IMR-90 (cell line): ENCODE data around the gene TANGO6. TPM values are rescaled to one million over a fixed set of nuclear protein-coding genes. Genes with fewer than 3 reads are reported as not detected.

Source experiments
- ATAC-seq: fragments of 200-7000 bp; cut with Tn5 transposase; 2 replicates; pipeline ENCODE4 v1.9.1; 2020; ENCODE audit warnings: low read depth, mild to moderate bottlenecking, moderate library complexity
- BruUV-seq: library from RNA; stranded (reverse); fragments of 400-500 nt; replicated peaks from 2 replicates; lab custom pipeline; 2021; lab: Mats Ljungman, UMichigan
- CTCF ChIA-PET: fragments of 300-600 bp; formaldehyde crosslinking; extraction: SDS; loops from one replicate; lab custom pipeline; 2021; ENCODE audit warnings: antibody characterized with exemption; lab: Yijun Ruan, JAX
- POLR2A ChIA-PET: fragments of 300-600 bp; sonication (Branson Sonifier 250); formaldehyde crosslinking; loops from one replicate; lab custom pipeline; 2022; ENCODE audit warnings: antibody characterized with exemption; ENCODE audit not compliant: unreplicated experiment; lab: Charles Lee
- DNase-seq: peaks from one replicate; pipeline ENCODE4 v3.0.0; 2013
- H2AFZ ChIP-seq: replicated peaks from 2 replicates; pipeline ENCODE3; 2013; ENCODE audit warnings: low read length, mild to moderate bottlenecking; ENCODE audit not compliant: poor library complexity
- H2AK5ac ChIP-seq: 2 replicates; pipeline ENCODE4 v1.6.1; 2013; ENCODE audit warnings: low read depth, low read length, inconsistent platforms
- H2AK9ac ChIP-seq: replicated peaks from 2 replicates; pipeline ENCODE3; 2013; ENCODE audit warnings: mild to moderate bottlenecking, low read depth, low read length, moderate library complexity; ENCODE audit not compliant: poor library complexity
- H2BK120ac ChIP-seq: 2 replicates; pipeline ENCODE4 v1.6.1; 2013; ENCODE audit warnings: low read depth, low read length, inconsistent platforms
- H2BK15ac ChIP-seq: 3 replicates; pipeline ENCODE4 v1.6.1; 2013; ENCODE audit warnings: low read depth, low read length, inconsistent platforms
- H2BK20ac ChIP-seq: 2 replicates; pipeline ENCODE4 v1.6.1; 2013; ENCODE audit warnings: low read depth, mild to moderate bottlenecking, inconsistent platforms, low read length, moderate library complexity
- H2BK5ac ChIP-seq: 2 replicates; pipeline ENCODE4 v1.6.1; 2013; ENCODE audit warnings: mild to moderate bottlenecking, low read depth, low read length, inconsistent platforms; ENCODE audit not compliant: poor library complexity, severe bottlenecking
- H3K14ac ChIP-seq: replicated peaks from 2 replicates; pipeline ENCODE4 v1.6.1; 2013; ENCODE audit warnings: low read depth, low read length, inconsistent platforms
- H3K18ac ChIP-seq: 2 replicates; pipeline ENCODE4 v1.6.1; 2013; ENCODE audit warnings: low read depth, low read length, control low read depth
- H3K23ac ChIP-seq: 2 replicates; pipeline ENCODE4 v1.6.1; 2013; ENCODE audit warnings: low read depth, low read length, inconsistent platforms
- H3K27ac ChIP-seq: 2 replicates; pipeline ENCODE4 v1.5.1; 2013; ENCODE audit warnings: mild to moderate bottlenecking, control low read depth, low read length; ENCODE audit not compliant: insufficient read depth
- H3K27me3 ChIP-seq: 2 replicates; pipeline ENCODE4 v1.6.1; 2013; ENCODE audit warnings: low read length; ENCODE audit not compliant: control insufficient read depth, insufficient read depth
- H3K36me3 ChIP-seq: 2 replicates; pipeline ENCODE4 v1.6.1; 2013; ENCODE audit warnings: low read length, mixed read lengths; ENCODE audit not compliant: control insufficient read depth, insufficient read depth
- H3K4ac ChIP-seq: 2 replicates; pipeline ENCODE4 v1.6.1; 2013; ENCODE audit warnings: low read depth, low read length, inconsistent platforms
- H3K4me1 ChIP-seq: 2 replicates; pipeline ENCODE4 v1.6.1; 2013; ENCODE audit warnings: low read length, mixed read lengths; ENCODE audit not compliant: control insufficient read depth, insufficient read depth
- H3K4me2 ChIP-seq: 2 replicates; pipeline ENCODE4 v1.6.1; 2013; ENCODE audit warnings: low read depth, mild to moderate bottlenecking, control low read depth, low read length, moderate library complexity
- H3K4me3 ChIP-seq: 2 replicates; pipeline ENCODE4 v1.5.1; 2013; ENCODE audit warnings: low read depth, mild to moderate bottlenecking, control low read depth, low read length, moderate library complexity; ENCODE audit not compliant: insufficient read depth
- H3K56ac ChIP-seq: 2 replicates; pipeline ENCODE4 v1.6.1; 2013; ENCODE audit warnings: low read length, inconsistent platforms; ENCODE audit not compliant: insufficient read depth; ENCODE audit errors: extremely low read depth
- H3K79me1 ChIP-seq, 2 experiments: 2 replicates each; pipeline ENCODE4 v1.6.1; 2013; ENCODE audit warnings: low read length in 2 of 2, inconsistent platforms in 1 of 2, low read depth in 1 of 2
- H3K9ac ChIP-seq: 2 replicates; pipeline ENCODE4 v1.6.1; 2013; ENCODE audit warnings: low read depth, low read length, control low read depth
- H3K9me1 ChIP-seq: 2 replicates; pipeline ENCODE4 v1.6.1; 2013; ENCODE audit warnings: low read length, inconsistent platforms; ENCODE audit not compliant: insufficient read depth
- H3K9me3 ChIP-seq: 2 replicates; pipeline ENCODE4 v1.6.1; 2013; ENCODE audit warnings: low read length; ENCODE audit not compliant: control insufficient read depth, insufficient read depth
- H4K20me1 ChIP-seq: 2 replicates; pipeline ENCODE4 v1.6.1; 2013; ENCODE audit warnings: low read length, inconsistent platforms; ENCODE audit not compliant: insufficient read depth
- H4K5ac ChIP-seq: 2 replicates; pipeline ENCODE4 v1.6.1; 2013; ENCODE audit warnings: mild to moderate bottlenecking, low read depth, low read length, control low read depth
- H4K8ac ChIP-seq, 2 experiments: 2 replicates each; pipeline ENCODE4 v1.6.1; 2013; ENCODE audit warnings: low read depth in 2 of 2, low read length in 2 of 2, control low read depth in 1 of 2, inconsistent platforms in 1 of 2
- H4K91ac ChIP-seq: 2 replicates; pipeline ENCODE4 v1.6.1; 2013; ENCODE audit warnings: low read depth, low read length, inconsistent platforms; ENCODE audit not compliant: insufficient read depth
- BHLHE40 ChIP-seq: fragments of 150-350 bp; IDR thresholded peaks from 2 replicates; pipeline ENCODE4 v1.6.1; 2016; ENCODE audit warnings: mild to moderate bottlenecking, low read depth, low read length
- CEBPB ChIP-seq: IDR thresholded peaks from 2 replicates; pipeline ENCODE4 v1.6.1; 2012; ENCODE audit warnings: low read depth, low read length, improper control_type of control experiment
- CHD1 ChIP-seq: IDR thresholded peaks from 2 replicates; pipeline ENCODE4 v1.6.1; 2012; ENCODE audit warnings: low read depth, low read length, improper control_type of control experiment
- FOS ChIP-seq: fragments of 150-350 bp; IDR thresholded peaks from 2 replicates; pipeline ENCODE4 v1.6.1; 2016; ENCODE audit warnings: low read depth, low read length
- MAFK ChIP-seq: IDR thresholded peaks from 2 replicates; pipeline ENCODE4 v1.6.1; 2012; ENCODE audit warnings: low read depth, low read length, improper control_type of control experiment
- MAZ ChIP-seq: IDR thresholded peaks from 2 replicates; pipeline ENCODE4 v1.6.1; 2012; ENCODE audit warnings: low read depth, mild to moderate bottlenecking, low read length, improper control_type of control experiment, moderate library complexity, borderline replicate concordance
- MXI1 ChIP-seq: IDR thresholded peaks from 2 replicates; pipeline ENCODE4 v1.6.1; 2012; ENCODE audit warnings: low read depth, mild to moderate bottlenecking, low read length, moderate library complexity, borderline replicate concordance
- NFE2L2 ChIP-seq: fragments of 150-350 bp; IDR thresholded peaks from 2 replicates; pipeline ENCODE4 v1.6.1; 2016; ENCODE audit warnings: low read depth, mild to moderate bottlenecking, low read length
- POLR2A ChIP-seq: IDR thresholded peaks from 2 replicates; pipeline ENCODE4 v1.6.1; 2012; ENCODE audit warnings: mild to moderate bottlenecking, low read depth, low read length
- RAD21 ChIP-seq: IDR thresholded peaks from 2 replicates; pipeline ENCODE4 v1.6.1; 2012; ENCODE audit warnings: low read length, improper control_type of control experiment
- RCOR1 ChIP-seq: IDR thresholded peaks from 2 replicates; pipeline ENCODE4 v1.6.1; 2012; ENCODE audit warnings: mild to moderate bottlenecking, low read length, improper control_type of control experiment; ENCODE audit not compliant: insufficient replicate concordance
- RFX5 ChIP-seq: IDR thresholded peaks from 2 replicates; pipeline ENCODE4 v1.8.0; 2012; ENCODE audit warnings: low read depth, mild to moderate bottlenecking, low read length, moderate library complexity
- SMC3 ChIP-seq: fragments of 150-350 bp; IDR thresholded peaks from 2 replicates; pipeline ENCODE4 v1.6.1; 2016; ENCODE audit warnings: low read depth, mild to moderate bottlenecking, antibody characterized with exemption, low read length, moderate library complexity
- WGBS, 2 experiments: methylation state at CpG; one replicate each; pipeline versions ENCODE4 v1.1.5 to v1.1.7; 2013; ENCODE audit warnings: missing lambda C conversion rate in 2 of 2; ENCODE audit not compliant: insufficient read length in 1 of 2; ENCODE audit errors: extremely low coverage in 2 of 2; 5-methylcytosine and 5-hydroxymethylcytosine counted together
- dilution Hi-C: fragments of 300-500 bp; cut with HindIII; formaldehyde crosslinking; loops from one replicate; pipeline ENCODE4 v1.14.3; 2018; ENCODE audit warnings: low sequenced_read_pairs; ENCODE audit not compliant: unreplicated experiment
- in situ Hi-C: fragments of 300-500 bp; cut with MboI; formaldehyde crosslinking; loops from 3 replicates; pipeline ENCODE4 v1.14.3; 2019; ENCODE audit warnings: low sequenced_read_pairs, inconsistent platforms, mixed read lengths
- intact Hi-C: fragments of 100-400 bp; cut with micrococcal nuclease; formaldehyde crosslinking; loops from 2 replicates; pipeline ENCODE4 v1.10.0; 2022
- polyA plus RNA-seq, 3 experiments: library from polyadenylated mRNA; depleted of rRNA; stranded (reverse); fragments of >200 nt; gene quantifications; 2 replicates each; pipeline ENCODE4 v1.2.3, GENCODE V29; 2012; ENCODE audit warnings: low replicate concordance in 1 of 3
- total RNA-seq: library from RNA; depleted of rRNA; stranded (reverse); fragments of >200 nt; gene quantifications from 2 replicates; pipeline ENCODE4 v1.2.3, GENCODE V29; 2012
- TF ChIP-seq, protein P1 (sequence below): fragments of 150-350 bp; IDR thresholded peaks from 2 replicates; pipeline ENCODE4 v1.6.1; 2016; ENCODE audit warnings: low read depth, mild to moderate bottlenecking, low read length, moderate library complexity, borderline replicate concordance
- TF ChIP-seq, protein P2 (sequence below): conservative IDR thresholded peaks from 2 replicates; pipeline ENCODE4 v1.5.1; 2012; ENCODE audit warnings: mild to moderate bottlenecking, low read depth, low read length, improper control_type of control experiment
- TF ChIP-seq, protein P3 (sequence below): fragments of 150-350 bp; IDR thresholded peaks from 2 replicates; pipeline ENCODE4 v1.6.1; 2017; ENCODE audit warnings: mild to moderate bottlenecking, antibody characterized with exemption, low read length, low read depth

Gene TANGO6
- total and polyA plus RNA-seq, 2 of the 4 experiments (the other 2 are of a cell fraction), result 6.7 to 22.4 TPM

DNA sequence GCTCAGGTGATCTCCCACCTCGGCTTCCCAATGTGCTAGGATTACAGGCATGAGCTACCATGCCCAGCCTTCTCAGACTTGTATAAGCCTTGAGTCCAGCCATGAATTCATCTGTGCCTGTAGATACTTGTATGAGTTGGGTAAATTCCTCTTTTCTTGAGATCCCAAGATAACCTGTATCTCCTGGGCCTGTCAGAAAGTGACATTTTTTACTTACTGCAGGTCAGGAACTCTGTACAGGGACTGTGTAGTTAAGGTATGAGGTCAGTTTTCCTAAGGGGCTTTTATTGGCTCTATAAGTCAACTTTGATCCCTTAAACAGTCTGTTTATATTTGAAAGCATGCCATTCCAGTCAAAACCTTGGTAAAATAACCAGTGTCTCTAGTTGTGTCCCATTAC, 155.8 kb downstream of the TANGO6 start:
- ATAC-seq (no peak), DNase-seq (no peak)
- H3K4me3 ChIP-seq, result no peak overlapping the region
- no peaks in the 10 kb centered on the region for H4K20me1 ChIP-seq
- no peak overlapping the region for H2AK9ac ChIP-seq
- no peak overlapping the region for H4K8ac ChIP-seq
- no peak for TF ChIP-seq MAZ
- TF ChIP-seq FOS, result no peak
- no peak for TF ChIP-seq MXI1
- no peak for TF ChIP-seq CHD1
- TF ChIP-seq, protein P1, sequence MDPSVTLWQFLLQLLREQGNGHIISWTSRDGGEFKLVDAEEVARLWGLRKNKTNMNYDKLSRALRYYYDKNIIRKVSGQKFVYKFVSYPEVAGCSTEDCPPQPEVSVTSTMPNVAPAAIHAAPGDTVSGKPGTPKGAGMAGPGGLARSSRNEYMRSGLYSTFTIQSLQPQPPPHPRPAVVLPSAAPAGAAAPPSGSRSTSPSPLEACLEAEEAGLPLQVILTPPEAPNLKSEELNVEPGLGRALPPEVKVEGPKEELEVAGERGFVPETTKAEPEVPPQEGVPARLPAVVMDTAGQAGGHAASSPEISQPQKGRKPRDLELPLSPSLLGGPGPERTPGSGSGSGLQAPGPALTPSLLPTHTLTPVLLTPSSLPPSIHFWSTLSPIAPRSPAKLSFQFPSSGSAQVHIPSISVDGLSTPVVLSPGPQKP, result no peak
- TF ChIP-seq RFX5, result no peak
- no peak for TF ChIP-seq NFE2L2
- TF ChIP-seq RAD21, result no peak
- no peak for TF ChIP-seq MAFK
- TF ChIP-seq BHLHE40, result no peak
- TF ChIP-seq RCOR1, result no peak
- no peak for TF ChIP-seq POLR2A
- TF ChIP-seq, protein P2, sequence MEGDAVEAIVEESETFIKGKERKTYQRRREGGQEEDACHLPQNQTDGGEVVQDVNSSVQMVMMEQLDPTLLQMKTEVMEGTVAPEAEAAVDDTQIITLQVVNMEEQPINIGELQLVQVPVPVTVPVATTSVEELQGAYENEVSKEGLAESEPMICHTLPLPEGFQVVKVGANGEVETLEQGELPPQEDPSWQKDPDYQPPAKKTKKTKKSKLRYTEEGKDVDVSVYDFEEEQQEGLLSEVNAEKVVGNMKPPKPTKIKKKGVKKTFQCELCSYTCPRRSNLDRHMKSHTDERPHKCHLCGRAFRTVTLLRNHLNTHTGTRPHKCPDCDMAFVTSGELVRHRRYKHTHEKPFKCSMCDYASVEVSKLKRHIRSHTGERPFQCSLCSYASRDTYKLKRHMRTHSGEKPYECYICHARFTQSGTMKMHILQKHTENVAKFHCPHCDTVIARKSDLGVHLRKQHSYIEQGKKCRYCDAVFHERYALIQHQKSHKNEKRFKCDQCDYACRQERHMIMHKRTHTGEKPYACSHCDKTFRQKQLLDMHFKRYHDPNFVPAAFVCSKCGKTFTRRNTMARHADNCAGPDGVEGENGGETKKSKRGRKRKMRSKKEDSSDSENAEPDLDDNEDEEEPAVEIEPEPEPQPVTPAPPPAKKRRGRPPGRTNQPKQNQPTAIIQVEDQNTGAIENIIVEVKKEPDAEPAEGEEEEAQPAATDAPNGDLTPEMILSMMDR, result no peak
- no peak for TF ChIP-seq SMC3
- TF ChIP-seq CEBPB, result no peak
- TF ChIP-seq, protein P3, sequence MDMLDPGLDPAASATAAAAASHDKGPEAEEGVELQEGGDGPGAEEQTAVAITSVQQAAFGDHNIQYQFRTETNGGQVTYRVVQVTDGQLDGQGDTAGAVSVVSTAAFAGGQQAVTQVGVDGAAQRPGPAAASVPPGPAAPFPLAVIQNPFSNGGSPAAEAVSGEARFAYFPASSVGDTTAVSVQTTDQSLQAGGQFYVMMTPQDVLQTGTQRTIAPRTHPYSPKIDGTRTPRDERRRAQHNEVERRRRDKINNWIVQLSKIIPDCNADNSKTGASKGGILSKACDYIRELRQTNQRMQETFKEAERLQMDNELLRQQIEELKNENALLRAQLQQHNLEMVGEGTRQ, result no peak
- H2AFZ ChIP-seq, result no peak overlapping the region
- no peak overlapping the region for H4K91ac ChIP-seq
- H2BK120ac ChIP-seq, result no peak overlapping the region
- no peak overlapping the region for H2BK15ac ChIP-seq
- H3K36me3 ChIP-seq, result no peaks in the 10 kb centered on the region
- H4K5ac ChIP-seq, result no peak overlapping the region
- ChIA-PET CTCF (no interaction called here), POLR2A (no interaction called here)
- H3K56ac ChIP-seq, result no peak overlapping the region
- no TSS peak for BruUV-seq
- no peak overlapping the region for H2AK5ac ChIP-seq
- H2BK20ac ChIP-seq, result no peak overlapping the region
- H3K79me1 ChIP-seq, result no peaks in the 10 kb centered on the region; a peak in 1 of 4 replicates
- H3K27ac ChIP-seq, result no peak overlapping the region
- H2BK5ac ChIP-seq, result no peak overlapping the region
- peaks cover 11% of the 10 kb centered on the region for H3K4me1 ChIP-seq
- dilution Hi-C loops, result no loop called here
- peaks cover 7% of the 10 kb centered on the region; the same call in 1 of the 2 replicates for H3K9me3 ChIP-seq
- H3K4me2 ChIP-seq, result no peak overlapping the region
- WGBS, 2 experiments, result no CpG with 5 or more reads among the region's 1 CpG
- in situ Hi-C loops, result no loop called here
- no peak overlapping the region for H3K9ac ChIP-seq
- H3K23ac ChIP-seq, result no peak overlapping the region
- H3K4ac ChIP-seq, result no peak overlapping the region
- no peak overlapping the region for H3K14ac ChIP-seq
- no peaks in the 10 kb centered on the region; the same call in 1 of the 2 replicates for H3K9me1 ChIP-seq
- intact Hi-C loops, result no loop called here
- H3K27me3 ChIP-seq, result no peaks in the 10 kb centered on the region
- H3K18ac ChIP-seq, result no peak overlapping the region
